HG03280 (cell line): Measurements from ENCODE around the gene TCAIM.

ENCODE experiments used
- ATAC-seq: cut with Tn5 transposase; IDR thresholded peaks from one replicate; pipeline ENCODE4 v1.9.1; 2021; ENCODE audit warnings: mild to moderate bottlenecking, moderate library complexity; ENCODE audit not compliant: unreplicated experiment

The TCAIM gene, protein sequence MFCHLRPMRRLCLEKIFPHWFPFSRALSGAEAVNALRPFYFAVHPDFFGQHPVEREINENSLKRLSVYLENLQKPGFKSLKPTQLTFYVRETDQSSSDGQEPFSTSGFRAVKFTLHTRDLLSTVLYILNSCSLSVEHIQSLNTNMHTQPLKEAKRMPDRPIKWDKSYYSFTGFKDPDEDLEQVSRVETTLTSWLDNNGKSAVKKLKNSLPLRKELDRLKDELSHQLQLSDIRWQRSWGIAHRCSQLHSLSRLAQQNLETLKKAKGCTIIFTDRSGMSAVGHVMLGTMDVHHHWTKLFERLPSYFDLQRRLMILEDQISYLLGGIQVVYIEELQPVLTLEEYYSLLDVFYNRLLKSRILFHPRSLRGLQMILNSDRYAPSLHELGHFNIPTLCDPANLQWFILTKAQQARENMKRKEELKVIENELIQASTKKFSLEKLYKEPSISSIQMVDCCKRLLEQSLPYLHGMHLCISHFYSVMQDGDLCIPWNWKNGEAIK

DNA sequence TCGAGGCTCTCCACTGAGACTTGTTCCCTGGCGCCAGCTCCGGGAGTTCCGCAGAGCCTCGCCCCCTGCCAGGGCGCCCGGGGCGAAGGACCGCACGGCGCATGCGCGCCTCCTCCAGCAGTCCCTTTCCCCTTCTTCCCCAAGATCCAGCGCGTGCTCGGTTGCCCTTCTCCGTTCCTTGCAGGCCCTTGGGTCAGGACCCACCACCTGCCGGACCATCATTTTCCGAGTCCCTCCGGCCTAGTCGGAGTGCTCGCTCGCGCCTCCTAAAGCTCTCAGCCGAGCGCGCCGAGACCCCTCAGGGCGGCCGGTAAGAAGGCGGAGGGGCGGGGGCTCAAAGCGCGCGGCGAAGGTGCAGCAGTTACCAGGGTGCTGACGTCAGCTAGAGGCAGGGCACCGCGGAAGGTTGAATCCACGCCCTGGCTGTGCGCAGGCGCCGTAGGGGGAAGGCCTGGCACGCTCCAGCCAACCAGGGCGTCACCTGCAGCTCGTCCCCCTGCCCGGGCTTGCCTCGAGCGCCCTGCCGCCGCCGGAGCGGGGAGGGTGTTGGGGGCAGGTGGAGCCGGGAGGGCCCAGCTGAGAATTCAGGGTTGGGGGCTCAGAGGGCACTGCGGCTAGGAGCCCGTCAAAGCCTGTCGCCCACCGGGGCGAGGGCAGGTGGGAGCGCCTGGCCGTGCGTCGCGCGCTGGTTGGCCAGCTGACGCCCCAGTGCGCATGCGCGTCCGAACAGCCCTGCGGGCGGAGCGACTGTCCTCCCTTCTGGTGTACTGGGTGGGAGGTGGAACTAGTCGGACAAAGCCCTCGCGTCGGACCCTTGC lies at the start of gene TCAIM:
Gene TCAIM (plus strand): TSS at position 757 of the 818 bp plus-strand sequence. CDS start 16,017 bp downstream, outside the sequence.
- peak; percentile 93 for ATAC-seq

DNA sequence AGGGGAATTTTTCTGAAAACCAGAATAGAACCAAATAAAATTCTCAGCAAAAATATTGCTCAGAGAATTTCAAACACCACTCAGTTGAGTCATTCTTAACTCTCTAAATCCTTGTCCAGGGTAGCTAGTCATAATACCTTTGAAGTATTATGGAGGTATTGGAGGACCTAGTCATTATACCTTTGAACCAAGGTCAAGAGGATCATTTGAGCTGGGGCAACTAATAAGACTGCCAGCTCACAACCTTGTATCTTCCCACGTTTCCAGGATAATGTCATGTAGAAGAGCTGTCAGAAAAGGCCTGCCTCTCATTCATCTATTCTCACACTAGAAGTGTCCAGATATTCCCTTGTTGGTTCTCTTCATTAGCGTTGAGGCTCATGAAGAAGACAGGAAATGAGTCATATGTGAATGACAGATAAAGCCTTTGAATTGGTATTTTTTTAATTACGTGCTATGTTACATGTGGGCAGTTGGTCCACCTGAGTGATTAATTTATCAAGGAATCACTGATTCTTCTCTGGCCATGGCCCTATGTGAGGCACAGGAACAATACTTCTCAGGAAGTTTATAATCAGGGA lies 48.6 kb upstream of the TCAIM start:
- ATAC-seq: no peak

DNA sequence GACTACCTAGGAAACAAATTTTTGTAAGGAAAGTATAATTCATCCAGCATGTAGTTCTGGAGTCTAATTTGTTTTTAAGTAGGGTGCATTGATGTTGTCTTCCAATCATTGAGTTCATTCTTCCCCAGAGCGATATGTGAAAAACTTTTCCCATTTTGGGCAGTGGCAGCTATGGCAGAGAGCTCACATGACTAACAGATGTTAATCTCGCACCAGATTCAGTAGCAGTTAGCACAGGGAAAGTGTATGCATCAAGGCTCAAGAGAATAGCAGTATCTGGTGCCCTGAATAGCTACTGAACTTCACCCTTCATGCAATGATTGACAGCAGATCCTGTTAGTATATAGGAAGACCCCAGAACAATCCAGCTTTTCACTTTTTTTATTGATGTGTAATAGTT lies 46.3 kb upstream of the TCAIM start:
- ATAC-seq: no peak

DNA sequence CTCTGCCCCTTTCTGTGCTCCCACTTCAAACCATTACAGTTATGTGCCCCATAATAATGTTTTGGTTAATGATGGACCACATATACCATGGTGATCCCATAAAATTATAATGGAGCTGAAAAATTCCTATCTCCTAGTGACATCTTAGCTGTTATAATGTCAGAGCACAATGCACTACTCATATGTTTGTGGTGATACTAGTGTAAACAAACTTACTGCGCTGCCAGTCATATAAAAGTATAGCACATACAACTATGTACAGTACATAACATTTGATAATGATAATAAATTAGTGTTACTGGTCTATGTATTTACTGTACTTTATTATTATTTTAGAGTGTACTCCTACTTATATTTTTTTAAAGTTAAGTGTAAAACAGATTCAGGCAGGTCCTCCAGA lies 45.6 kb upstream of the TCAIM start:
- no peak for ATAC-seq

DNA sequence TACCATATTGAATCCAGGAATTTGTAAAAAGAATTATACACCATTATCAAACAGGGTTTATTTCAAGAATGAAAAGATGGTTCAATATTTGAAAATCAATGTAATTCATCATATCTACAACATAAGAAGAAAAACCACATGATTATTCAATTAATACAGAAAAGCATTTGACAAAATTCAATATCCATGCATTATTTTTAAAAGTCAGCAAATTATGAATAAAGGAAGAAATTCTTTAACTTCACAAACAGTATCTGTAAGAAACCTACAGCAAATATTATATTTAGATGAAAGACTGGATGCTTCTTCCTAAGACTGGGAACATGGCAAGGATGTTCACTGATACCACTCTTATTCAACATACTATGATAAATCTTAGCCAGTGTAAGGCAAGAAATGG lies 41.3 kb upstream of the TCAIM start:
- no peak for ATAC-seq

DNA sequence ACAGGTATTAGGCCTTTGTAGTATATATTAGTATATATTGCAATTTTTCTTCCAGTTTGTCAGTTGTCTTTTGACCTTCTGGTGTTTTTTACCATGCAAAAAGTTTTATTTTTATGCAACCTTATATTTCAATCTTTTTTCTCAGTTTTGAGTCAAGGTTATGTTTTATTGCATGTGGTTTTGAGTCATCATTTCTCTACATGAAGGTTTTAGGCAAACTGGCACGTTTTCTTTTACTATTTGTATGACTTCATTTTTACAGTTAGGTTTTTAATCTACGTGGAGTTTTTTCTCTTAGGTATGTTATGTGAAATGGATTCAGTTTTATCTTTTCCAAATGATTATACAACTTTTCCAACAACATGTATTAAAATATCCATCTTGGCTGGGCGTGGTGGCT lies 36.8 kb upstream of the TCAIM start:
- no peak for ATAC-seq

DNA sequence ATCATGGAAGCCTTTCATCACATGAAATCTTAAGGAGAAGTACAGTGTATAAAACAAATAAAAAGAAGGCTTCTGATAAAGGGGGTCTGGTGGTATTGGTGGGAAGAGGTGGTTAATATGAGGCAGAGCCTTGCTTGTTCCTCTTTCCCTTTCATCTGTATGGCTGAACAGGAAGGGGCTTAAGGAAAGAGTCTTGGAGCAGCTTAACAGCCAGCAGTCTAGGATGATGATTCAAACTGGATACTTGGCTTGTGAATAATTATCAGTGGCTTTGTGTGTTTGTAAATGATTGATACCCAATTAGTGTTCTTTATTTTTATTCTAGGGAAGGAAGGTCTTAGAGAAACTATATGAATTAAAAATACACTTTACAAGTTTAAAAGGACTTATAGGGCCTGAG lies 29.1 kb upstream of the TCAIM start:
- ATAC-seq: no peak

DNA sequence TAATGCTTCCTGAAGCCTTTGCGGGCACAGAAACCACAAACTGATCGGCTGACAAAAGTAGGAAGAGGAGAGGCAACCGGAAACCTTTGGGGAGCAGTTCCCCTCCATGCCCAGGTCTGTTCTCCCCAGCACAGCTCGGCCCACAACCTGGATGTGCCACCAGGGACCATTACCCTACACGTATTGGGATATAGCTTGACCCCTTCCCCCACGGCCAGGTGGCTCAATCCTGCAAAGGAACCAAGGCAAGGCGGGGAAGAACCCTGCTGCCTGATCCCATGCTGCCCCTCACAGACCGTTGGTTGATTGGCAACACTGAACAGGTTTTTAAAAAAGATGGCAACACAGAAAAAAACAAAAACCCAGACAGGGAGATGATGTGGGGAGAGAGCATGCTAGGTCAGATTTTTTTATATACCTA lies 19.7 kb upstream of the TCAIM start:
- no peak for ATAC-seq

DNA sequence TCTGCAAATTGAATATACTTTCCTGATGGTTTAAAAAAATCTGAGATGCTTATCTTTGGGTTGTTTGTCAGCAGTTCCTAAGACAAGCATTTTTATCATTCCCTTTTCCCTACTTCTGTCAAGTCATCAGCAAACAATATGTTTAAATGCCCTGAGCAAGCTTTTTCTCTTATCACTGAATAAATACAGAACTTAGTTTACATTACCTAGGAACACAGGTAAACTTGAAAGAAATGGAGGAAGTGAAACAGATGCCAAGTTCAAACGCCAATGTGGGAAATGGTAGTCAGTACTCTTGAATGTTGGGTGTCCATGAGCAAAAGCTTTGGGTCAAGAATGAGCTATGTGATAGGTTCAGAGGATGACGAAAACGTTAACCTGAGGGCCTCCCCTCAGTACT lies 17.2 kb upstream of the TCAIM start:
- no peak for ATAC-seq

DNA sequence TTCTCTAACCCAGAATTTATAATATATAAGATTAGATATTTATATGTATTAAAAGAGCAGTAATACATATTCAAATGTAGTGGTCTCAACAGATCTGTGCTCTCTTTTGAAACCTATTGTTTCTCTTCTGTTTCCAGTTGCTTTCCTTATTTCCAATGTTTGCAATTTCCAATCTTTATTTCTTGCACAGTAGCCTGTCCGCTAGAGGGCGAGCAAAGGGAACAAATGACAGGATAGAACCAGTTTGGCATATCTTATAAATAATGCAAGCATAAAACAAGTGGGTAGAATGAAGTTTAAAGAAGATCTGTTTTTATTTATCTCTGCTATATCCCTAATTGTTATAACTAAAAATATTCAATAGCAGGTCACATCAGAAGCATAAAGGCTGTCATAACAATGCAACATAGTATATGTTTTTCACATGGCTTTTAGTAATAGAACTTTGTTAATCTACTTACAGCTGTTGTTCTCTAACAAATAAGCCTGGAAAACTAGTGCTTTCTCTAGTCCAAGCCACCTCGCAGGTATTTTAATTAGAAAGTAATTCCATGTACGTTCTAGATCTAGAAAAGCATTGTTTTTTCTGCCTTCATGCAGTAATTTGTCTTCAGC lies 15.1 kb upstream of the TCAIM start:
- no peak for ATAC-seq

DNA sequence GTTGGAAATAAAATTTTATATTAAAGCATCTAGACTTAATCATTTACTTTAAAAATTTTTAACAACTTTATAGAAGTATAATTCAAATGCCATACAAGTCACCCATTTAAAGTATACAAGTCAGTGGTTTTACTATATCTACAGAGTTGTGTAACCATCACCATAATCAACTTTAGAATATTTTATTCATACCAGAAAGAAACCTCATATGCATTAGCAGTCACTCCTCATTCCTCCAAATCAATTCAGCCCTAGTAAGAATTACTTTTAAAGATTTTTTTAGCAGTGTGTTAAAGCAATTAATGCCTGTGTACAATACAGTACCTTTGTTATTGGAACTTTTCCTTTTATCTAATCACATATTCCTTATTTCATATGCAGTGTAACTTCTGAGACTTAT lies 14.0 kb upstream of the TCAIM start:
- no peak for ATAC-seq

DNA sequence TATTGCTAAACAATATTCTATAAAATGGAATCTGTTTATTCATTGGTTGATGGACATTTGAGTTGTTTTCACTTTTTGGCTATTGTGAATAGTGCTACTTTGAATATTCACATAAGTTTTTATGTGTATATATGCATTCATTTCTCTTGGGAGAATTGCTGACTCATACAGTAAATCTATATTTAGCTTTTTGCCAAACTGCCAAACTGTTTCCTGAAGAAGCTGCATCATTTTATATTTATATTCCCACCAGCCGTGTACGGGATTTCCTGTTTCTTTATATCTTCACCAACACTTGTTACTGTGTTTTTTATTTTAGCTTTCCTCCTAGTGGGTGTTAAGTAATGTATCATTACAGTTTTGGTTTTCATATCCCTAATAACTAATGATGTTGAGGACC lies 12.5 kb upstream of the TCAIM start:
- ATAC-seq: no peak

DNA sequence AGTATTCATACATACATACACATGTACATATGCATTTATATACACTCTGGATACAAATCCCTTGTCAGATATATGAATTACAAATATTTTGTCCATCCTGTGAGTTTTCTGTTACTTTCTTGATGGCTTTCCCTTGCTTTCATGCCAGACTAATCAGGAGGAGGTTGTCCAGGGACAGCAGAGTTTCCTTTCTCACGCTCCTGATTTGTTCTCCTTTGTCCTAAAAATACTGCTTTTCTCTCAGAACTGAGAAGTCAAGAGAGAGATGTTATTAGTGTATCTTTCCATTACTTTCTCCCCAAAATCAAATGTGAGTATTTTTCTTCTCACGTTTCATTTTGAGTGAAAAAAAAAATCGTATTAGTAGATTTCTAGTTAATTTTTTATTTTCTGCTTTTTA lies 12.1 kb upstream of the TCAIM start:
- no peak for ATAC-seq

DNA sequence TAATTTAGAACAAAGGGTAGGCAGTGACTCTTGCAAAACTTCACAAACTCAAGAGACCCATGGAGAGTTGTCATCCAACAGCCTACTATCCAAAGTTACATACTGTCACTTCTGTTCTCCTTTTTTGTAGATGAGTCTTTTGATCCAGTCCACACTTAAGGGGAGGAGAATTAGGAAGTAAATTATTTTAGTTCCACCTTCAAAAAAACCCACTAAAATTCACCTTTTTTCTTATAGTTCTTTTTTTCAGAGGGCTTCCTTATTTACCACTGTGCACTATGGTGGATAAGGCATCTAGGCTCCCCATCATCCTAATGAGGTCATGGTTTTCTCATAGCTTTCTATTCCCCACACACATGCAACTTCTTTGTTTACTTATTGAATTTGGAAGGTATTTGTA lies 8.6 kb upstream of the TCAIM start:
- no peak for ATAC-seq

DNA sequence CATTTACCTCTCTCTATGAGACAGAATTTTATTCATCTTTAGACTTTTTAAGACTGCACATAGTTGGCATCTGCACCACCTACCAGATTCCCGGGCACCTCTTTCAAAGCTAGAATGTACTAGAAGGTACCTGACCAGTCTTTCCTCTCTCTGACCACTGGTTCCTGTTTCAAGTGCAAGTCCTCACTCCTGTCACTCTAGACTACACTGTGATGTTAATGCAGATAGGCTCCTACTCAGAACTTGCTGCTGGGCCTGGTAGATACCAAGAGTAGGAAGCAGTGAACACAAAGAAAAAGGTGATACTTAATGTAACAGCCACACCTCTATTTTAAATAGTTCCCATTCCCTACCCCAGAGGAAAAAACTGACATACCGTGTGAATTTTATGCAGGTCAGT lies 8.1 kb upstream of the TCAIM start:
- no peak for ATAC-seq

DNA sequence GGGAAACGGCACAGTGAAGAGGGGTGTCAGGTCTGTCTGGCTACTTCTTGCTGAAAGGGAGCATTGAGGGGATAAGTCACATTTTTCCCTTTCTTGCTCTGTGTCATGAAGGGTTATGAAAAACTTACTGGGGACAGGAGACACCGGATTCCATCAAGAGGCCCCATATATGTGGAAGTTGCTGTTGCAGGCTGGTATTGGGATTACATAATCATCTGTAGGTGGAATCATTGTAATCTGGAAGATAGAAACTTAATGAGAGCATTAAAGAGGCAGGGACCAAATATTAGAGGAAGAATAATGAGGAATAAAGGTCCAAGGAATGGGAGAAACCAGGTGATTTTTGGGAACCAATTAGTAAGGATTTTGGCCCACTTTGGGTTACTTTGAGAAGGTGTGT lies 4.2 kb upstream of the TCAIM start:
- ATAC-seq: no peak

DNA sequence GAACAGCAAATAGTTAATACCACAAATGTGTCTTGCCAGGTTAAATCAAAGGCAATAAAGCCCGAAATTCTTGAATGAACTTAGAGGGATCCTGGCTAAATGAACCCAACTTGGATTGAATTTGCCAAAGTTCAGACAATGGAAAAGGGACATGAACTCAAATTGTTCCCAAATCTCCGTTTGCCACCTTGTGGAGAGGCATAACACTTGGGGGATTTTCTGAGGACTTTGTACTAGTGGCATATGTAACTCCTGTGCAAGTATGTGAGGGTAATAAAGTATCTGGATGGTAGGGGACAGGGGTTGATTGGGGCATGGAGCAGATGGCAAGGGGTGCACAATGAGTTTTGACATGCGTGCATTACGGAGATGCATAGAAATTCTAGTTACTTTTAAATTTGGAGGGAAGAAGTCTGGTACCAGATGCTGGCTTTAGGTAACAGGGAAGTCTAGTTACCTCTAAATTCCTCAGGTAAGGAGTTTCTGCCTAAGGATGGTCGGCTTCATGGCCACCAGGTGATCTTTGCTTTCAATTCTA lies 1.2 kb upstream of the TCAIM start:
- ATAC-seq: no peak

DNA sequence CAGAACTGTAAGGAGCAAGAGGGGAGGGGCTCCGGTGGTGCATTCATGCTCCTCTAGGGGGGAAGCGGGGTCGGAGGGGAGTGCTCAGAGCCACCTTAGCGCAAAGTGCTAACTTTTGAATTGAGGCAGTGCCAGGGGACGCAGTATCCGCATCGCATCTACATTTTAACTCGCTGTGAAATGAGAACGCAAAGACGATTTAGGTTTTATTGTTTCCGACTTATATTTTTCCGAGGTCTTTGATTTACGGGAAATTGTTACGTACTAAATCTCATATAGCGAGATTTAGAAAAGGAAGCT lies 212 bp downstream of the TCAIM start:
- ATAC-seq: no peak

DNA sequence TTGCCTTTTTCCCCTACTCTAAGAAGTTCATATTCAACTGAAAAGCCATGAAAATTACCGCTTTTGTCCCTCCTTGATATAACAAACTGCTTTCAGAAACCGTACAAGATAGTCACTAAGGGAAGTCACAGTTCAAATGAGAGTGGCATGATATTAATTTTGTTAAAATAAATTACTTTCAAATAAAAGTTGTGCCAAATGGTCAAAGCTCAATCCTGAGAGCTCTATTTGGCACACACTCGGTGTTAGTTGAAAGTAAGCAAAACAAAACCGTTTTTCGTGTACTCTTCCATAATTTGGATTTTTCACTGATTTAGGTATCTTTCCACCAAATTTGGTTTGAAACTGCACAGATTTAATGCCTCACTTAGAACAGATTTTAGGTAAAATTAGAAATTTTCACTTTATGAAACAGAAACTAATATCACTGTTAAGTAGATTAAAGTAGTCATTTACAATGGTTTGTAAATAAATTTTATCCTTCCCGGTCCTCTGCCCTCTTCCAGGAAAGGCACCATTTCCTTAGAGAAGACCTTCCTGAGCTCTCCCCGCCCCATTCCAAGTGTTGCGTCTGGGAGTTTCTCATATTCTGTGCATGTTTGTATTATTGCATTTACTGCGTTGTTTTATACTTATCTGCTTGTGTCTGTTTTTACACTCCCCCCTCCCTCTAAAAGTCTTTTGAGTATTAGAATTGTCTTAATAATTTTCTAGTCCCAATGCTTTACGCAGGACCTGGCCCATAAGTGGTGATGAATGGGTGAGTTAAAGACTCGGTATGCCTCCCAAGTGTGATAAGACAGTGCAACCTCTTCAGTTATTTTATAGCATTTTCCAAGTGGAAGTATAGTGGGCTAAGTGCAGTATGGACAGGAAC lies 853 bp downstream of the TCAIM start:
- no peak for ATAC-seq

DNA sequence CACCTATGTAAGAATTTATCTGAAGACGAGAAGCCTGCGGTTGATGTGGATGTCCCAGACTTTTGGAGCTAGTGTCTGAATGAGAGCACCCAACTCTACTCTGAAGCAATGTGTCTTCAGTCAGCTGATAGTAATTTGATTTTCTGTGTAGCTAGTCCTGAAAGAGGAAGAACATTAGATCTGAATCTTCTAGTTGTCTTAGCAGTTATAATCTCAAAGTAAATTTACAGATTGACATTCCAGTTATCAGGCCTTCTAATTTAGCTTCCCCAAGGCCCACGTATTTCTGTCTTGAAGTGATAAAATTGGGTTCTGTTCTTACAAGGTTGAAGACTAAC lies 1.5 kb downstream of the TCAIM start:
- no peak for ATAC-seq
